GM18858 (cell line): ENCODE measurements around the gene TMX1.
"Not testable (repeated sequence)": the region's sequence is repeated elsewhere in the genome, so short reads cannot be mapped to it uniquely, and the experiment has no call there.

Experiments
- ATAC-seq: cut with Tn5 transposase; IDR thresholded peaks from one replicate; pipeline ENCODE4 v1.9.1; 2021; ENCODE audit not compliant: unreplicated experiment

TMX1 gene, protein sequence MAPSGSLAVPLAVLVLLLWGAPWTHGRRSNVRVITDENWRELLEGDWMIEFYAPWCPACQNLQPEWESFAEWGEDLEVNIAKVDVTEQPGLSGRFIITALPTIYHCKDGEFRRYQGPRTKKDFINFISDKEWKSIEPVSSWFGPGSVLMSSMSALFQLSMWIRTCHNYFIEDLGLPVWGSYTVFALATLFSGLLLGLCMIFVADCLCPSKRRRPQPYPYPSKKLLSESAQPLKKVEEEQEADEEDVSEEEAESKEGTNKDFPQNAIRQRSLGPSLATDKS

DNA sequence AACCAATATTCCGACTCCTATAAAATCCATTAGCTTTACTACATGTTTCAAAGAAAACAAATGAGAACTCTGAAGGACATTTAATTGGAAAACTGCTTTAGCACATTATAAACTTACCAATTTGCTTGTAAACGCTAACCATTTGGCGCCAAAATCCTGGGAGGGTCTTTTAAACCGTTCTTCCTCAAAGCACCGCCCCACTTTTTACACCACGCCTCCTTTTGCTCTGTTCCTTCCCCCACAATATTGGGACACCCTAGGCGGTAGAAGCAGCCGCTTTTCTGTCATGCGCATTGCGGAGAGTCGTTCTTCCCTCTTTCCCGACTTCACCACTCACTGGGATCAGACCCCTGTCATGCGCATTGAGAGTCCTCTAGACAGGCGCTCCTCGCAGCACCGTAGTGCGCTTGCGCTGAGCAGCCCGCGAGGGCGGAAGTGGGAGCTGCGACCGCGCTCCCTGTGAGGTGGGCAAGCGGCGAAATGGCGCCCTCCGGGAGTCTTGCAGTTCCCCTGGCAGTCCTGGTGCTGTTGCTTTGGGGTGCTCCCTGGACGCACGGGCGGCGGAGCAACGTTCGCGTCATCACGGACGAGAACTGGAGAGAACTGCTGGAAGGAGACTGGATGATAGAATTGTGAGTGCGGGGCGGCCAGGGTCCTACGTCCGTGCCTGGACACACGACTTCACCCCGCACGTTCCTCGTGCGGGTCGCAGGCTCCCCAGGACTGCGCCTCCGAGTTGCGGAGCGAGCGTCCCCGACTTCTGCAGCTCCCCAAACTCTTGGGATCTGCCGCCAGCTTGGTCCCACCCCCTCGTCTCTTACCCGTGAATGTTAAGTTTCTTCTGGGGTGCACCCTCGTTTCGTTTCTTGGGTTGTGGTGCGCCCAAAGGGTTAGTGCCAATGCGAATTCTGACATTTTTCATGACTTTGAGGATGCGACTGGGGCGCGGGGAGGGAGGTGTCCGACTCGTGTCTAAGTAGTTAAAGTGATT is at the start of gene TMX1:
TMX1 (plus strand) TSS at position 435 of the 991 bp plus-strand sequence; CDS start at position 481, 46 bp downstream.
- ATAC-seq: peak; percentile 89

DNA sequence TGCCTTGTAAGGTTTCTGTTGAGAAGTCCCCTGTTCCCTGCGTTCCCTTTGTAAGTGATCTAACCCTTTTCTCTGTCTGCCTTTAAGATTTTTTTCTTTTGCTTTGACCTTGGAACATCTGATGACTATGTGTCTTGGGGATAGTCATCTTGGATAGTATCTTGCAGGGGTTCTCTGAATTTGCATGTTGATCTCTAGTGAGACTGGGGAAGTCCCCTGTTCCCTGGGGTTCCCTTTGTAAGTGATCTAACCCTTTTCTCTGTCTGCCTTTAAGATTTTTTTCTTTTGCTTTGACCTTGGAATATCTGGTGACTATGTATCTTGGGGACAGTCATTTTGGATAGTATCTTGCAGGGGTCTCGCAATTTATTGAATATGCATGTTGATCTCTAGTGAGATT is 38.2 kb upstream of the TMX1 start:
- ATAC-seq: peak; percentile 70

DNA sequence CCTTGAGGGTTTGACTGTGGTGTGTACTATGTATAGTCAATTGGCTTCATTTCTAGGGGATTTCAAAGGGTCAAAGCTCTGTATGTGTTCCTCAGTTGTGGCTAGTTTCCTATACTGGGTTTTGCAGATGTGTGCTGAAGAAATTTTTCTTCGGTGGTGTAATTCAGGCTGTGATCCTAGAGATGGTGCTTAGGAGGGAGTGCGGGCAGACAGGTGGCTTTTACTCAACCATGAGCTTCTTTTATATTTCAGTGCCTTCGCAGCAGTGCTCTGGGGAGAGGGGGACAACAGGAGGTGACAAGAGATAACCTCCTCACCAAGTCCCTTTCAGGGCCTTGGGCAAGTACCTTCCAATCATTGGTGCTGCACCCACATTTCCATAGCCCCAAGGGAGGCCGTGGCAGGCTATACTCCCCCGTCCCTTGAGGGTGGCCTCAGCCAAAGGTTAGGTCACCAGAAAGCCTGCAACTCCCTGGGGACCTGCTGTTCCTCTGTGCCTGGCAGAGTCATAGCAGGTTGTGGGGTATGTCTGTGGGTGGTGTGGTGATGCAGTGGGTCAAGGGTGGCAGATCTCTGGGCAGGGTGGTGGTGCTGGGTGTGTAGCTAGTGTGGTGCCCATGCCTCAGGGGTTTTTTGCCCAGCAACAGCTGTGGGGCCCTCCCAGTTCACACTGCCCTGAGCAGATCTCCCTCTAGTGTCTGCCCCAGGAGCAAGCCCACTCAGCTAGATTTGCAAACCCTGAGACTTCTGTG is 37.0 kb upstream of the TMX1 start:
- peak; percentile 41 for ATAC-seq

- ATAC-seq: no peak
Measured at GRCh38 chr14:51203881-51204280, 36.2 kb upstream of the TMX1 start.

DNA sequence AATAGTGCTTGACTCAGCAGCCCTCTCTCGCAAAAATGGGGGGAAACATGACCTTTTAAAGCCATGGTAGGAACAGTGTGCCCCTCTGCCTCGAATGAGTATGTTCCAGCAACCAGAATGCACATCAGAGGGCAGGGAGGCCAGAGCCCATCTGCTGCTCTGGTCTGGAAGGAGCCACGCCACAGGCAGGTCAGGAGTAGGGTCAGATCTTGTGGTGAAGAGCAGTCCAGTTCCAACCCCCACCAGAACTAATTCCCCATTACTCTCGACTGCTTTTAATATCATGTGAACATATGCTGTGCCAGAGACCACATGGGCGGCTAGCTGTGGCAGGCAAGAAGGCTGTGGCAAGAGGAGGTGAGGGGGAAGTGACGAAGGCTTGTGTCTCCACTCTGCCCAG is 34.6 kb upstream of the TMX1 start:
- no peak for ATAC-seq

- ATAC-seq: no peak
Measured at GRCh38 chr14:51206462-51206861, 33.6 kb upstream of the TMX1 start.

GRCh38 chr14:51207621-51208020 is 32.4 kb upstream of the TMX1 start:
- no peak for ATAC-seq

DNA sequence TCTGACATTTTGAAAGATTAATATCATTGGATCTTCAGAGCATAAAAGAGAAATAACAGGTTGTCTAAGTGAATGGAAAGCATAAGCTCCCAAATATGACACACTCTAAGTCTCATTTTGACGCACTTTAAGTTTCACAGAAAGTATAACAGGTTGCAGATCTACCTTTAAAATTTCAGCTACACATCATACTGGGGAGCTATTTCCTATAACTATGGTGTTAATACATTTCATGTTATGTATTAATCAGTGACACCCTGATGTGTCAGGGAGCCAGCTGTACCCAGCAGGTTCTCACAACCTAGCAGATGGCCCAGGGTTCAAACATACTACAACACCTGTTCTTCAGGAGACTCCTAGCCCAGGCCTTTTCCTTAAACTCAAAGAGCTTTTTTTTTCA is 31.1 kb upstream of the TMX1 start:
- ATAC-seq: no peak

- no peak for ATAC-seq
Measured at GRCh38 chr14:51209457-51209856, 30.6 kb upstream of the TMX1 start.

GRCh38 chr14:51210594-51210993 is 29.5 kb upstream of the TMX1 start:
- ATAC-seq: no peak

GRCh38 chr14:51211149-51211548 is 28.9 kb upstream of the TMX1 start:
- no peak for ATAC-seq

- ATAC-seq: no peak
Measured at GRCh38 chr14:51216602-51217001, 23.4 kb upstream of the TMX1 start.

- ATAC-seq: no peak
Measured at GRCh38 chr14:51219473-51220448, 20.3 kb upstream of the TMX1 start.

DNA sequence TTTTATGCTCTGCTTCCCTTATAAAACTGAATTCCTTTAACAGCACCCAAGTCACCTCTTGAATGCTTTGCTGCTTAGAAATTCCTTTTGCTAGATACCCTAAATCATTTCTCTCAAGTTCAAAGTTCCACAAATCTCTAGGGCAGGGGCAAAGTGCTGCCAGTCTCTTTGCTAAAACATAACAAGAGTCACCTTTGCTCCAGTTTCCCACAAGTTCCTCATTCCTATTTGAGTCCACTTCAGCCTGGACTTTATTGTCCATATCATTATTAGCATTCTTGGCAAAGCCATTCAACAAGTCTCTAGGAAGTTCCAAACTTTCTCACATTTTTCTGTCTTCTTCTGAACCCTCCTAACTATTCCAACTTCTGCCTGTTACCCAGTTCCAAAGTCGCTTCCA is 16.6 kb upstream of the TMX1 start:
- ATAC-seq: not testable (repeated sequence)

DNA sequence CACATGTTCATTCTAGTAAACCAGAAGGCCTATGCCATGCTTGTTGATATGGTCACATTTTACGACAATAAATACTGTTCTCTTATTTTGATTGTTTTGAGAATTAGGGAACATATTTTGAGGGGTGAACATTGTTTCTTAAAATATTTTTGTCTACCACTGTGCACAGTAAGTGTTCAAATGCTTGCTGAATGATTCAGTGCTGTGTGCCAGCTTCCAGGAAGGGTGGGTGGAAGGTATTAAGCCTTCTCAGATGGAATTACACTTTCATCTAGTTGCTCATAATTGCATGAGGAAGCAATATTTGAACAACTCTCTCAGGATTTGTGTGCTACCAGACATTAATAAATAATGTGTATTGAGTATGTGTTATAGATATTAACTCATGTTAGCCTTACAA is 15.5 kb upstream of the TMX1 start:
- no peak for ATAC-seq

- no peak for ATAC-seq
Measured at GRCh38 chr14:51225751-51226150, 14.3 kb upstream of the TMX1 start.

DNA sequence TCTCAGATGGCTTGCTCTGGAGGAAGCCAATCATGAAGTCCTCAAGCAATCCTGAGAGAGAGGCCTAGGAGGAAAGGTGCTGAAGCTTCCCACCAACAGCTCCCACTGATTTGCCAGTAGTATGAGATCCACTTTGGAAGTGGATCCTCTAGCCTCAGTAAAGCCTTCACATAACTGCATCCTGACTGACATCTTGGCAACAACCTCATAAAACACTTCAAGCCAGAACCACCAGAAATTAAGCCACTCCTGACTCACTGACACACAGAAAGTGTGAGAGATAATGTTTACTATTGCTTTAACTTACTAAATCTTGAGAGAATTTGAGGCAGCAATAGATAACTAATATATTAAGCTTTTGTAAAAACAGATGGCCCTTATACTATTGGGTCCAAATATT is 11.7 kb upstream of the TMX1 start:
- ATAC-seq: no peak

DNA sequence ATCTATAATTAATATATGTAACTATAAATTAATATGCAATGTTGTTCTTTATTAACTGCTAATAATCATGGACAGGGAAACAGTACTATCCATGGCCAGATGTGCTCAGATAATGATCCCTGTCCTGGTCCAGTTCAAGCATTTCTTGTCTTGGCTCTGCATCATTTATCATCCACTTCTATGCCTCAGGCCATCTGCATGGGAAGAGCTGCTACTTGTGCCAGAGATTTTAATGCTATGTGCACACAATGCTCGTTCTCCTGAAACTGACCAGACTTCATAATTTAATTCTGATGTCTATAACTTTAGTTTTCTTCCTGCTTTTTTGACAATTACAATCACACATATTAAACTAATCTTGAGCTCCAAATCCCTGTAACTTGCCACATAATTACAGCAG is 11.2 kb upstream of the TMX1 start:
- no peak for ATAC-seq

DNA sequence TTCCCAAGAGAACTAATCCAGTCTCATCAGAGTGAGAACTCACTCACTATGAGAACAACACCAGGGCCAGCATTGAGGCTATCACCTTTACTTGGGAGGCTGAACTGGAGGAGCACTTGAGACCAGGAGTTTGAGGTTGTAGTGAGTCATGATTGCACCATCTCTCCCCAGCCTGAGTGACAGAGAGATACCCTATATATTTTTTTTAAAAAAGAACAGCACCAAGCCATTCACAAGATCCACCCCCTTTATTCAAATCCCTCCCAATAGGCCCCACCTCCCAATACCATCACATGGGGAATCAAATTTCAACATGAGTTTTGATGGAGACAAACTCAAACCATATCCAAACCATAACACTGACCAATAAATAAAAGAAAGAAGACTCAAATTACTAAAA is 3.7 kb upstream of the TMX1 start:
- ATAC-seq: no peak

DNA sequence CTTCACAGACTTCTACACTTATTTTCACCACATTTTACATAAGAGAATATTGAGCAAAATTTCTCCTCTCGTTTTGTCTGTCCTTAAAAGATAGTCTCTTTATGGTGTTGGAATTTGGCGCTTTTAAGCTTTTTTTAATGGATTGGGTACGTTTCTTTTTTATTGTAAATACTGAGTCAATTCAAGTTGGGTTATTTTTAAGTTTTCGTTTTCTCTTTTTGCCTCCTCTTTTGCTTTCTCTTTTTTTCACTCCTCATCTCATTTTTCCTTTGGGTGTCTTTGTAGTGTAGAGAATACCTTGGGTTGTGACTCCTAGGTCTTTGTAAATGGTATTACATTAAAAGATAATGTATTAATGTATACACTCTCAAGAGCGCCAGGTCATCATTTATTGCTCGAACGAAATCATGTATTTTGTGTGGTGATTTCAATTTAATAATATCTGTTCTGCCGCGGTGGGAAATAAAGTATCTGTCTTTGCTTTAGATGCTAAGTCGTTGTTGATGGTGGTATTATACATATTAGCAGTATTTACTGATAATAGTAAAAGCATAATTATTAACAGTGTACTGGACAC is 845 bp downstream of the TMX1 start:
- no peak for ATAC-seq
